ENCODE measurements around the gene CLCN5.
A peak's percentile ranks its signal among the peaks of the same experiment; 100 is the strongest.

The CLCN5 gene

DNA sequence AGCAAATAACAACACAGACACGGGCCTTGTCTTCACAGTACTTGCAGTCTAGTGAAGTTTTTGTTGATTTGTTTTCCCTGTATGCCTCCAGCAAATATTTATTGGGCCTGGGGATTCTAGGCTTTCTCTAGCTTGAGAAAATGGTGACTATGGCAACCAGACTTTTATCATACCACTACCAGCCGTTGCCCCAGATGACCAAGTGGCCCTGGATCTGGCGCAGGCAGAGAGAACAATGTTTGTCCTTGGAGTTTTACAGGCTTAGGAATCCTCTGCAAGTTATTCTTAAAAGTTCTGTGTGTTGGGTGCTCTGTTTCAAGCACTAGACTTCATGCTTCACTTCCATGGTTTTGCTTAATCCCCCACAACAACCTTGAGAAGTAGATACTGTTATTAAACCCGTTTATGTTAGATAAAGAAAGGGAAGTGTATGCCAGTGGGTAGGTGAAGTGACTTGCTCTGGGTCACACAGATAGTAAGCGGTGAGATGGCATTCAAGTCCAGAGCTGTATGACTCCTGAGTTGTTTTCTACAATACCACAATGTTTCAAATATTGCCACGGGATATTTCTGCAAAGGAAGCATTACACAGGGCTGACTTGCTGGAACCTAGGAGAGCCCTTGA lies 183.8 kb downstream of the CLCN5 start:
- DNase-seq (ENCODE audit: insufficient read length, low spot score) (no peak), FAIRE-seq (no peak)
- TF ChIP-seq POU2F2 (IDR thresholded peaks at IDR 0.05; ENCODE audit: low read depth, low read length) (no peak), POLR2A (IDR thresholded peaks at IDR 0.05; ENCODE audit: low read depth, low read length) (no peak), PAX5 (IDR thresholded peaks at IDR 0.05; ENCODE audit: insufficient read depth, low read length, severe bottlenecking) (no peak), TAF1 (IDR thresholded peaks at IDR 0.05; ENCODE audit: low read depth, low read length) (no peak), SPI1 (IDR thresholded peaks at IDR 0.05; ENCODE audit: low read depth, low read length) (no peak)

- TF ChIP-seq TAF1 (IDR thresholded peaks at IDR 0.05; ENCODE audit: low read depth, low read length) (no peak), SPI1 (IDR thresholded peaks at IDR 0.05; ENCODE audit: low read depth, low read length) (no peak), POLR2A (IDR thresholded peaks at IDR 0.05; ENCODE audit: low read depth, low read length) (no peak), POU2F2 (IDR thresholded peaks at IDR 0.05; ENCODE audit: low read depth, low read length) (no peak), POLR2AphosphoS5 (IDR thresholded peaks at IDR 0.05; ENCODE audit: low read depth, low read length) (no peak), PAX5 (IDR thresholded peaks at IDR 0.05; ENCODE audit: insufficient read depth, low read length, severe bottlenecking) (no peak)
- DNase-seq (ENCODE audit: insufficient read length, low spot score) (no peak), FAIRE-seq (no peak)
Measured at GRCh38 chrX:50107470-50107869, 185.1 kb downstream of the CLCN5 start.

- TF ChIP-seq SPI1 (IDR thresholded peaks at IDR 0.05; ENCODE audit: low read depth, low read length), result no peak
- TF ChIP-seq POU2F2 (IDR thresholded peaks at IDR 0.05; ENCODE audit: low read depth, low read length), result no peak
- TF ChIP-seq POLR2AphosphoS5 (IDR thresholded peaks at IDR 0.05; ENCODE audit: low read depth, low read length), result no peak
- no peak for TF ChIP-seq POLR2A (IDR thresholded peaks at IDR 0.05; ENCODE audit: low read depth, low read length)
- no peak for TF ChIP-seq PAX5 (IDR thresholded peaks at IDR 0.05; ENCODE audit: insufficient read depth, low read length, severe bottlenecking)
- no peak for TF ChIP-seq TAF1 (IDR thresholded peaks at IDR 0.05; ENCODE audit: low read depth, low read length)
- FAIRE-seq, result no peak
- no peak for DNase-seq (ENCODE audit: insufficient read length, low spot score)
Measured at GRCh38 chrX:50108264-50108663, 185.9 kb downstream of the CLCN5 start.

DNA sequence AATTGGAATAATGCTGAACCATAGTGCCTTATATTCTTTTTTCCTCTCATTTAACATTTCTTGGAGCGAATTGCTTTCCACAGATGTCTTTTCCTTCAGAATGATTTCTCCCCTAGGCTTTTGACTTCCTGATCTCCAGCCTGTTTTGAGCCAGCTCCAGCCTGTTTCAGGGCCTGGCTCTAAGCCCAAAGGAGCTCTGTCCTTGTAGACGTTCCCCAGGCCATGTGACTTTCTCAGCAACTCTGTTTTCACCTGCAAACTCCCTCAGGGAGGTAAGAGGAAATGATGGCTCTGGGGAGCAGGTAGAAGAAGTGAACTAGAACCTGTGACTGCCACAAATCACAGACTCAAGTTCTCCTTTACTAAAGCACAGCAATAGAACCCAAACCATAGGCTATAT lies 189.3 kb downstream of the CLCN5 start:
- TF ChIP-seq PAX5 (IDR thresholded peaks at IDR 0.05; ENCODE audit: insufficient read depth, low read length, severe bottlenecking) (no peak), SPI1 (IDR thresholded peaks at IDR 0.05; ENCODE audit: low read depth, low read length) (no peak), TAF1 (IDR thresholded peaks at IDR 0.05; ENCODE audit: low read depth, low read length) (no peak), POLR2A (IDR thresholded peaks at IDR 0.05; ENCODE audit: low read depth, low read length) (no peak), POLR2AphosphoS5 (IDR thresholded peaks at IDR 0.05; ENCODE audit: low read depth, low read length) (no peak), POU2F2 (IDR thresholded peaks at IDR 0.05; ENCODE audit: low read depth, low read length) (no peak)
- DNase-seq (ENCODE audit: insufficient read length, low spot score) (no peak), FAIRE-seq (no peak)

- DNase-seq (ENCODE audit: insufficient read length, low spot score) (no peak), FAIRE-seq (no peak)
- TF ChIP-seq SPI1 (IDR thresholded peaks at IDR 0.05; ENCODE audit: low read depth, low read length) (no peak), POU2F2 (IDR thresholded peaks at IDR 0.05; ENCODE audit: low read depth, low read length) (no peak)
Measured at GRCh38 chrX:50114113-50114512, 191.7 kb downstream of the CLCN5 start.

GRCh38 chrX:50115973-50116372 lies 193.6 kb downstream of the CLCN5 start:
- no peak for FAIRE-seq
- DNase-seq (ENCODE audit: insufficient read length, low spot score), result no peak
- TF ChIP-seq POU2F2 (IDR thresholded peaks at IDR 0.05; ENCODE audit: low read depth, low read length) (no peak), PAX5 (IDR thresholded peaks at IDR 0.05; ENCODE audit: insufficient read depth, low read length, severe bottlenecking) (no peak)

DNA sequence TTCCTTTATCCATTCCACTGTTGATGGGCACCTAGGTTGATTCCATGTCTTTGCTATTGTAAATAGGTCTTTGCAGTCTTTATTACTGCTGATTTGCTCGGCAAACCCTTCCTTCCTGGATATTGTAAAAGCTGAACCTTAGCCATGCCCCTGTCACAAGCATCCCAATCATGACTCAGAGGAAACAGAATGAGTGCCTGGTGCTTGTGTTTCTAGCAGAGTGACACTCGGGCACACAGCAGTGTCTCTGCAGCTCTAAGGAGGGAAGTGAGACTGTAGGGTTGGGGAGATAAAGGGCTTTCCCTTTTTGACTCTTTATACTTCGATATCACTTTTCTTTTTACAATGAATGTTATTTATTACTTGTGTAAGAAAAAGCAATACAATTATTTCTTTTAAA lies 195.1 kb downstream of the CLCN5 start:
- DNase-seq (ENCODE audit: insufficient read length, low spot score) (no peak), FAIRE-seq (no peak)
- TF ChIP-seq POLR2A (IDR thresholded peaks at IDR 0.05; ENCODE audit: low read depth, low read length) (no peak), SPI1 (IDR thresholded peaks at IDR 0.05; ENCODE audit: low read depth, low read length) (peak; percentile 66)

GRCh38 chrX:50125480-50125879 lies 203.1 kb downstream of the CLCN5 start:
- TF ChIP-seq POU2F2 (IDR thresholded peaks at IDR 0.05; ENCODE audit: low read depth, low read length) (no peak), PAX5 (IDR thresholded peaks at IDR 0.05; ENCODE audit: insufficient read depth, low read length, severe bottlenecking) (no peak), POLR2AphosphoS5 (IDR thresholded peaks at IDR 0.05; ENCODE audit: low read depth, low read length) (no peak), POLR2A (IDR thresholded peaks at IDR 0.05; ENCODE audit: low read depth, low read length) (no peak), TAF1 (IDR thresholded peaks at IDR 0.05; ENCODE audit: low read depth, low read length) (no peak), SPI1 (IDR thresholded peaks at IDR 0.05; ENCODE audit: low read depth, low read length) (no peak)
- DNase-seq (ENCODE audit: insufficient read length, low spot score) (no peak), FAIRE-seq (no peak)

- DNase-seq (ENCODE audit: insufficient read length, low spot score), result no peak
- FAIRE-seq, result no peak
- TF ChIP-seq POLR2AphosphoS5 (IDR thresholded peaks at IDR 0.05; ENCODE audit: low read depth, low read length), result no peak
- TF ChIP-seq POLR2A (IDR thresholded peaks at IDR 0.05; ENCODE audit: low read depth, low read length), result no peak
- TF ChIP-seq PAX5 (IDR thresholded peaks at IDR 0.05; ENCODE audit: insufficient read depth, low read length, severe bottlenecking), result no peak
- TF ChIP-seq TAF1 (IDR thresholded peaks at IDR 0.05; ENCODE audit: low read depth, low read length), result no peak
- TF ChIP-seq SPI1 (IDR thresholded peaks at IDR 0.05; ENCODE audit: low read depth, low read length), result no peak
- TF ChIP-seq POU2F2 (IDR thresholded peaks at IDR 0.05; ENCODE audit: low read depth, low read length), result no peak
Measured at GRCh38 chrX:50147972-50148371, 225.6 kb downstream of the CLCN5 start.
